ENCODE results near the gene ACTN1.

DNA sequence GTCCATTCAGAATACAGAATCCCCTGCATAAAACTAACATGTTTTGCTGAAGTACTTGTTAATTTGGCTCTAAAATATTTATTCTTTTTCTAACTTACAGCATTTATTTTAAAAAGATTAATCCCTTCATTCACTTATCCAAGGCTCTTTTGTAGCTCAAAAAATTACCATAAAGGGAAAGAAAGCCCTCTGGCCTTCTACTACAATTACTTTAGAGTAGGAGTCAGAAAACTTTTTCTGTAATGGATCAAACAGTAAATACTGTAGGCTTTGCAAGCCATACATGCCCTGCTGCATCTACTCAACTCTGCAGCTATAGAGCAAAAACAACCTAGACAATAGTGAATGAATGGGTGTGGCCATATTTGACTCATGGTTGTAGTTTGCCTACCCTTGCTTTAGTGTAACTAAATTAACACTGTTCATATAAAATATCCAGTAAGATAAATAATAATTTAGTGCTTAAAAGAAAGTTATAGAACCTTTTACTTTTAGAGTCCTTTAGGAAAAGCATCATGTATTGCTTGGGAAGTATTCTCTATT is 112.0 kb downstream of the ACTN1 start:
- TF ChIP-seq, protein P1, sequence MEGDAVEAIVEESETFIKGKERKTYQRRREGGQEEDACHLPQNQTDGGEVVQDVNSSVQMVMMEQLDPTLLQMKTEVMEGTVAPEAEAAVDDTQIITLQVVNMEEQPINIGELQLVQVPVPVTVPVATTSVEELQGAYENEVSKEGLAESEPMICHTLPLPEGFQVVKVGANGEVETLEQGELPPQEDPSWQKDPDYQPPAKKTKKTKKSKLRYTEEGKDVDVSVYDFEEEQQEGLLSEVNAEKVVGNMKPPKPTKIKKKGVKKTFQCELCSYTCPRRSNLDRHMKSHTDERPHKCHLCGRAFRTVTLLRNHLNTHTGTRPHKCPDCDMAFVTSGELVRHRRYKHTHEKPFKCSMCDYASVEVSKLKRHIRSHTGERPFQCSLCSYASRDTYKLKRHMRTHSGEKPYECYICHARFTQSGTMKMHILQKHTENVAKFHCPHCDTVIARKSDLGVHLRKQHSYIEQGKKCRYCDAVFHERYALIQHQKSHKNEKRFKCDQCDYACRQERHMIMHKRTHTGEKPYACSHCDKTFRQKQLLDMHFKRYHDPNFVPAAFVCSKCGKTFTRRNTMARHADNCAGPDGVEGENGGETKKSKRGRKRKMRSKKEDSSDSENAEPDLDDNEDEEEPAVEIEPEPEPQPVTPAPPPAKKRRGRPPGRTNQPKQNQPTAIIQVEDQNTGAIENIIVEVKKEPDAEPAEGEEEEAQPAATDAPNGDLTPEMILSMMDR (IDR thresholded peaks at IDR 0.05) = no peak
- TF ChIP-seq POLR2A (IDR thresholded peaks at IDR 0.05) = no peak
